HepG2 (cell line): ENCODE results near the gene TTYH2. TPM values are rescaled to one million over a fixed set of nuclear protein-coding genes. Genes with fewer than 3 reads are reported as not detected.
A peak's percentile ranks its signal among the peaks of the same experiment; 100 is the strongest.

ENCODE experiments used
- ARHGAP35 ChIP-seq: sonication (generic); formaldehyde crosslinking; IDR thresholded peaks from 2 replicates; pipeline ENCODE4 v1.9.0; 2022; ENCODE audit warnings: mild to moderate bottlenecking, inconsistent platforms, moderate library complexity, missing genetic modification reagents, borderline replicate concordance
- ARNTL ChIP-seq: sonication (generic); formaldehyde crosslinking; IDR thresholded peaks from 2 replicates; pipeline ENCODE4 v1.4.0; 2020; ENCODE audit warnings: mild to moderate bottlenecking, missing genetic modification reagents
- ATF7 ChIP-seq, 2 experiments: fragments of 450-650 bp in 1 of 2; sonication (generic) in 1 of 2; formaldehyde crosslinking in 1 of 2; IDR thresholded peaks; 2 replicates each; pipeline versions ENCODE4 v1.4.0 to v1.6.1; 2016 to 2020; ENCODE audit warnings: antibody characterized with exemption in 1 of 2, mild to moderate bottlenecking in 1 of 2, missing genetic modification reagents in 1 of 2
- CEBPB ChIP-seq: IDR thresholded peaks from 2 replicates; pipeline ENCODE4 v1.6.1; 2011; ENCODE audit warnings: low read depth, low read length, improper control_type of control experiment, borderline replicate concordance
- KDM1A ChIP-seq: IDR thresholded peaks from 2 replicates; pipeline ENCODE4 v1.6.1; 2016; ENCODE audit warnings: missing compliant biosample characterization
- KLF16 ChIP-seq, 2 experiments: sonication (generic) in 1 of 2; formaldehyde crosslinking in 1 of 2; IDR thresholded peaks; 2 replicates each; pipeline versions ENCODE4 v1.6.1 to v1.8.0; 2016 to 2023; ENCODE audit warnings: missing genetic modification reagents in 2 of 2, missing compliant biosample characterization in 1 of 2
- RBM22 ChIP-seq: fragments of 200-400 bp; formaldehyde crosslinking; optimal IDR thresholded peaks from 2 replicates; pipeline ENCODE3; 2017; ENCODE audit warnings: mild to moderate bottlenecking, low read length, moderate library complexity
- SP5 ChIP-seq: IDR thresholded peaks from 2 replicates; pipeline ENCODE4 v1.6.1; 2016; ENCODE audit warnings: low read depth, borderline replicate concordance
- ZNF274 ChIP-seq: sonication (generic); formaldehyde crosslinking; IDR thresholded peaks from 2 replicates; pipeline ENCODE4 v1.5.1; 2020; ENCODE audit warnings: mild to moderate bottlenecking, missing genetic modification reagents
- ZNF615 ChIP-seq: sonication (generic); formaldehyde crosslinking; IDR thresholded peaks from 2 replicates; pipeline ENCODE4 v1.5.0; 2020; ENCODE audit warnings: mild to moderate bottlenecking, missing genetic modification reagents, borderline replicate concordance
- ZNF737 ChIP-seq: sonication (generic); formaldehyde crosslinking; IDR thresholded peaks from 2 replicates; pipeline ENCODE4 v1.5.0; 2020; ENCODE audit warnings: missing genetic modification reagents, mild to moderate bottlenecking, borderline replicate concordance
- ZNF749 ChIP-seq: sonication (generic); formaldehyde crosslinking; IDR thresholded peaks from 2 replicates; pipeline ENCODE4 v1.8.0; 2022; ENCODE audit warnings: mild to moderate bottlenecking, missing genetic modification reagents, moderate library complexity, borderline replicate concordance
- ZNF775 ChIP-seq: sonication (generic); formaldehyde crosslinking; IDR thresholded peaks from 2 replicates; pipeline ENCODE4 v1.4.0; 2020; ENCODE audit warnings: missing genetic modification reagents, mild to moderate bottlenecking, moderate library complexity, borderline replicate concordance
- polyA plus RNA-seq, 8 experiments: library from polyadenylated mRNA; depleted of rRNA in 3 of 8; stranded (reverse) in 7 of 8; unstranded in 1 of 8; fragments of >200 nt; fragmentation: Illumina TruSeq in 4 of 8; extraction: Trizol in 4 of 8; gene quantifications; 2 replicates each; pipeline versions ENCODE4 v1.2.1 to v1.2.3, GENCODE V29; 2011 to 2016; ENCODE audit warnings: low read depth in 4 of 8, missing spikeins in 1 of 8, mixed read lengths in 1 of 8; ENCODE audit not compliant: insufficient read depth in 1 of 8
- total RNA-seq, 5 experiments: library from RNA; depleted of rRNA; stranded (reverse); fragments of >200 nt; fragmentation: Illumina TruSeq; extraction: Trizol; gene quantifications; 2 replicates each; pipeline ENCODE4 v1.2.3, GENCODE V29; 2016; ENCODE audit warnings: low read depth in 1 of 5
- TF ChIP-seq, protein P1 (sequence below): IDR thresholded peaks from 2 replicates; pipeline ENCODE4 v1.6.1; 2016; ENCODE audit warnings: missing genetic modification reagents, missing compliant biosample characterization
- TF ChIP-seq, protein P2 (sequence below): sonication (generic); formaldehyde crosslinking; IDR thresholded peaks from one replicate; pipeline ENCODE4 v1.5.1; 2020; ENCODE audit warnings: mild to moderate bottlenecking, missing genetic modification reagents; ENCODE audit errors: not compliant biosample characterization
- TF ChIP-seq, protein P3 (sequence below): sonication (generic); formaldehyde crosslinking; IDR thresholded peaks from 2 replicates; pipeline ENCODE4 v1.4.0; 2020; ENCODE audit warnings: mild to moderate bottlenecking, missing genetic modification reagents
- TF ChIP-seq, protein P4 (sequence below): fragments of 450-650 bp; IDR thresholded peaks from 2 replicates; pipeline ENCODE4 v1.6.1; 2016

TTYH2 gene
- total and polyA plus RNA-seq, 2 of the 13 experiments (the other 11 are each of a cell fraction or from before 2014, with no cell fraction given): 0.77 to 0.96 TPM

DNA sequence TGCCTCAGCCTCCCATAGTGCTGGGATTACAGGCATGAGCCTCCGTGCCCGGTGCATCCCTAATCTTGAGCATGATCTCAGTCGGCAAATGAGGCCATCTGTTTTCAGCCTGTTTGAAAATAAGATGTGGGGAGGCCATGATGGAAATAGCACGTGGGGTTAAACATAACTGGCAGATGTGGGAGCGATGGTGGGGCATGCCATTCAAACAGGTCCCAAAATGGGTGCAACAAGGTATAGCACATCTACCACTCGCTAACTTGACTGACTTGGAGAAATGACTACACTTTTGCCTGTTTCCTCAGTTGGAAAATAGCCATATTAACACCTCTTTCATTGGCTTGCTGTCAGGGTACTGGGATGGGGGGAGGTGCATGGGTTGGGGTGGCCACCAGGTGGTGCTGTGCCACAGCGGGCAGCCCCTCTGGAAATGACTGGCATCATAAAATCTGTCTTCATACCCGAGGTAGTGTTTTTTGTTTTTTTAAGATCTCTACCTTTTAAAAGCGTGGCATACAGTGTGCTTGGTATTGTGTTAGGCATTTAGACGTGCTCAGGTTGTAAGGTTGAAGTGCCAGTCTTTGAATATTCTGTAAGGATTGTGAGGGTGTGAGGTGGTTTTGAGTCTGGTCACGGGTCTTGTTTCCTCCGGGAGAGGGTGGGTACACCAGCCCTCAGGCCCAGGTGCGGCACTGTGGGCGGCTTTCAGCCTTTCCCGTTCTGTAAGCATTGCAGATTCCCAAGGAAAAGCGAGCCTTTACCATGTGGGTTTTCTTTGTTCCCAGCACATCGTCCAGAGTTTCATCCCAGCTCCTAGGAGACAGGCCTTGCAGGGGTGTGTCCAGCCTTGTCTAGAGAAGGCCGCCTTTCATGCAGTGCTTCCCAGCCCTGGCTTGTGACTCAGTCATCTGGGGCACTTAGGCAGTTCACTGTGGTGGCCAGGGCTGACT, 2.9 kb upstream of the TTYH2 start (continued):
- TF ChIP-seq, protein P1, sequence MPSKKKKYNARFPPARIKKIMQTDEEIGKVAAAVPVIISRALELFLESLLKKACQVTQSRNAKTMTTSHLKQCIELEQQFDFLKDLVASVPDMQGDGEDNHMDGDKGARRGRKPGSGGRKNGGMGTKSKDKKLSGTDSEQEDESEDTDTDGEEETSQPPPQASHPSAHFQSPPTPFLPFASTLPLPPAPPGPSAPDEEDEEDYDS (CRISPR knock-in tag): peak; percentile 26; the same call in 1 of the 2 replicates
- TF ChIP-seq ARHGAP35 (CRISPR knock-in tag): no peak; the same call in 1 of the 2 replicates
- no peak for TF ChIP-seq ARNTL (CRISPR knock-in tag)
- TF ChIP-seq, protein P2, sequence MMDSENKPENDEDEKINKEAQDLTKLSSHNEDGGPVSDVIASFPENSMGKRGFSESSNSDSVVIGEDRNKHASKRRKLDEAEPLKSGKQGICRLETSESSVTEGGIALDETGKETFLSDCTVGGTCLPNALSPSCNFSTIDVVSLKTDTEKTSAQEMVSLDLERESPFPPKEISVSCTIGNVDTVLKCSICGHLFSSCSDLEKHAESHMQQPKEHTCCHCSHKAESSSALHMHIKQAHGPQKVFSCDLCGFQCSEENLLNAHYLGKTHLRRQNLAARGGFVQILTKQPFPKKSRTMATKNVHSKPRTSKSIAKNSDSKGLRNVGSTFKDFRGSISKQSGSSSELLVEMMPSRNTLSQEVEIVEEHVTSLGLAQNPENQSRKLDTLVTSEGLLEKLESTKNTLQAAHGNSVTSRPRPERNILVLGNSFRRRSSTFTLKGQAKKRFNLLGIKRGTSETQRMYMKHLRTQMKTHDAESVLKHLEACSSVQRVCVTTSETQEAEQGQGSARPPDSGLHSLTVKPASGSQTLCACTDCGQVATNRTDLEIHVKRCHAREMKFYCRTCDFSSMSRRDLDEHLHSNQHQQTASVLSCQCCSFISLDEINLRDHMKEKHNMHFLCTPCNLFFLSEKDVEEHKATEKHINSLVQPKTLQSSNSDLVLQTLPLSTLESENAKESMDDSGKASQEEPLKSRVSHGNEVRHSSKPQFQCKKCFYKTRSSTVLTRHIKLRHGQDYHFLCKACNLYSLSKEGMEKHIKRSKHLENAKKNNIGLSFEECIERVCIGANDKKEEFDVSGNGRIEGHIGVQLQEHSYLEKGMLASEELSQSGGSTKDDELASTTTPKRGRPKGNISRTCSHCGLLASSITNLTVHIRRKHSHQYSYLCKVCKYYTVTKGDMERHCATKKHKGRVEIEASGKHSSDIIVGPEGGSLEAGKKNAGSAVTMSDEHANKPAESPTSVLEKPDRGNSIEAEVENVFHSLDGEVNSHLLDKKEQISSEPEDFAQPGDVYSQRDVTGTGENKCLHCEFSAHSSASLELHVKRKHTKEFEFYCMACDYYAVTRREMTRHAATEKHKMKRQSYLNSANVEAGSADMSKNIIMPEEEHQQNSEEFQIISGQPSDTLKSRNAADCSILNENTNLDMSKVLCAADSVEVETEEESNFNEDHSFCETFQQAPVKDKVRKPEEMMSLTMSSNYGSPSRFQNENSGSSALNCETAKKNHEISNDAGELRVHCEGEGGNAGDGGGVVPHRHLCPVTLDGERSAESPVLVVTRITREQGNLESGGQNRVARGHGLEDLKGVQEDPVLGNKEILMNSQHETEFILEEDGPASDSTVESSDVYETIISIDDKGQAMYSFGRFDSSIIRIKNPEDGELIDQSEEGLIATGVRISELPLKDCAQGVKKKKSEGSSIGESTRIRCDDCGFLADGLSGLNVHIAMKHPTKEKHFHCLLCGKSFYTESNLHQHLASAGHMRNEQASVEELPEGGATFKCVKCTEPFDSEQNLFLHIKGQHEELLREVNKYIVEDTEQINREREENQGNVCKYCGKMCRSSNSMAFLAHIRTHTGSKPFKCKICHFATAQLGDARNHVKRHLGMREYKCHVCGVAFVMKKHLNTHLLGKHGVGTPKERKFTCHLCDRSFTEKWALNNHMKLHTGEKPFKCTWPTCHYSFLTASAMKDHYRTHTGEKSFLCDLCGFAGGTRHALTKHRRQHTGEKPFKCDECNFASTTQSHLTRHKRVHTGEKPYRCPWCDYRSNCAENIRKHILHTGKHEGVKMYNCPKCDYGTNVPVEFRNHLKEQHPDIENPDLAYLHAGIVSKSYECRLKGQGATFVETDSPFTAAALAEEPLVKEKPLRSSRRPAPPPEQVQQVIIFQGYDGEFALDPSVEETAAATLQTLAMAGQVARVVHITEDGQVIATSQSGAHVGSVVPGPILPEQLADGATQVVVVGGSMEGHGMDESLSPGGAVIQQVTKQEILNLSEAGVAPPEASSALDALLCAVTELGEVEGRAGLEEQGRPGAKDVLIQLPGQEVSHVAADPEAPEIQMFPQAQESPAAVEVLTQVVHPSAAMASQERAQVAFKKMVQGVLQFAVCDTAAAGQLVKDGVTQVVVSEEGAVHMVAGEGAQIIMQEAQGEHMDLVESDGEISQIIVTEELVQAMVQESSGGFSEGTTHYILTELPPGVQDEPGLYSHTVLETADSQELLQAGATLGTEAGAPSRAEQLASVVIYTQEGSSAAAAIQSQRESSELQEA (CRISPR knock-in tag): no peak
- TF ChIP-seq, protein P3, sequence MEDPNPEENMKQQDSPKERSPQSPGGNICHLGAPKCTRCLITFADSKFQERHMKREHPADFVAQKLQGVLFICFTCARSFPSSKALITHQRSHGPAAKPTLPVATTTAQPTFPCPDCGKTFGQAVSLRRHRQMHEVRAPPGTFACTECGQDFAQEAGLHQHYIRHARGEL (CRISPR knock-in tag): peak; percentile 44; the same call in 1 of the 2 replicates
- peak in 1 of 2 experiments; percentile 73; a peak in 1 of 4 replicates for TF ChIP-seq KLF16 (CRISPR knock-in tag; IDR thresholded peaks at IDR 0.05)
- no peak for TF ChIP-seq SP5 (CRISPR knock-in tag)
- TF ChIP-seq ZNF615 (CRISPR knock-in tag): peak; percentile 38; the same call in 1 of the 2 replicates
- no peak for TF ChIP-seq ZNF775 (CRISPR knock-in tag)
- TF ChIP-seq CEBPB: no peak
- no peak for TF ChIP-seq ATF7 (IDR thresholded peaks at IDR 0.05)
- no peak for TF ChIP-seq ATF7 (CRISPR knock-in tag; IDR thresholded peaks at IDR 0.05)
- no peak for TF ChIP-seq ZNF737 (CRISPR knock-in tag)
- TF ChIP-seq, protein P4, sequence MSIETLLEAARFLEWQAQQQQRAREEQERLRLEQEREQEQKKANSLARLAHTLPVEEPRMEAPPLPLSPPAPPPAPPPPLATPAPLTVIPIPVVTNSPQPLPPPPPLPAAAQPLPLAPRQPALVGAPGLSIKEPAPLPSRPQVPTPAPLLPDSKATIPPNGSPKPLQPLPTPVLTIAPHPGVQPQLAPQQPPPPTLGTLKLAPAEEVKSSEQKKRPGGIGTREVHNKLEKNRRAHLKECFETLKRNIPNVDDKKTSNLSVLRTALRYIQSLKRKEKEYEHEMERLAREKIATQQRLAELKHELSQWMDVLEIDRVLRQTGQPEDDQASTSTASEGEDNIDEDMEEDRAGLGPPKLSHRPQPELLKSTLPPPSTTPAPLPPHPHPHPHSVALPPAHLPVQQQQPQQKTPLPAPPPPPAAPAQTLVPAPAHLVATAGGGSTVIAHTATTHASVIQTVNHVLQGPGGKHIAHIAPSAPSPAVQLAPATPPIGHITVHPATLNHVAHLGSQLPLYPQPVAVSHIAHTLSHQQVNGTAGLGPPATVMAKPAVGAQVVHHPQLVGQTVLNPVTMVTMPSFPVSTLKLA: no peak
- no peak for TF ChIP-seq ZNF749 (CRISPR knock-in tag)
- TF ChIP-seq KDM1A (CRISPR knock-in tag): no peak
- TF ChIP-seq ZNF274 (CRISPR knock-in tag): no peak
- peak; percentile 96 for TF ChIP-seq RBM22
